Stomach smooth muscle (tissue), 2 donors: Measurements from ENCODE around the gene USP30.

Source experiments
- H3K27ac ChIP-seq: one replicate; pipeline ENCODE4 v1.7.0; 2013; ENCODE audit warnings: mild to moderate bottlenecking, low read length, inconsistent platforms
- H3K27me3 ChIP-seq, 2 donors: one replicate each; pipeline ENCODE4 v1.7.0; 2013; ENCODE audit warnings: low read length in 2 of 2; ENCODE audit not compliant: insufficient read depth in 2 of 2, control insufficient read depth in 1 of 2
- H3K36me3 ChIP-seq, 2 donors: one replicate each; pipeline ENCODE4 v1.7.0; 2013; ENCODE audit warnings: low read length in 2 of 2; ENCODE audit not compliant: control insufficient read depth in 2 of 2, insufficient read depth in 2 of 2
- H3K4me1 ChIP-seq: one replicate; pipeline ENCODE4 v1.7.0; 2013; ENCODE audit warnings: low read length; ENCODE audit not compliant: control insufficient read depth, insufficient read depth
- H3K4me3 ChIP-seq, 2 donors: one replicate each; pipeline ENCODE4 v1.7.0; 2013; ENCODE audit warnings: low read length in 2 of 2
- H3K9ac ChIP-seq, 2 donors: one replicate each; pipeline ENCODE4 v1.7.0; 2013; ENCODE audit warnings: low read length in 2 of 2, mild to moderate bottlenecking in 1 of 2
- H3K9me3 ChIP-seq, 2 donors: one replicate each; pipeline ENCODE4 v1.7.0; 2013; ENCODE audit warnings: low read length in 2 of 2; ENCODE audit not compliant: control insufficient read depth in 2 of 2
- donor health status: healthy.
- donor health status: Pancreatic carcinoma.

The USP30 gene

DNA sequence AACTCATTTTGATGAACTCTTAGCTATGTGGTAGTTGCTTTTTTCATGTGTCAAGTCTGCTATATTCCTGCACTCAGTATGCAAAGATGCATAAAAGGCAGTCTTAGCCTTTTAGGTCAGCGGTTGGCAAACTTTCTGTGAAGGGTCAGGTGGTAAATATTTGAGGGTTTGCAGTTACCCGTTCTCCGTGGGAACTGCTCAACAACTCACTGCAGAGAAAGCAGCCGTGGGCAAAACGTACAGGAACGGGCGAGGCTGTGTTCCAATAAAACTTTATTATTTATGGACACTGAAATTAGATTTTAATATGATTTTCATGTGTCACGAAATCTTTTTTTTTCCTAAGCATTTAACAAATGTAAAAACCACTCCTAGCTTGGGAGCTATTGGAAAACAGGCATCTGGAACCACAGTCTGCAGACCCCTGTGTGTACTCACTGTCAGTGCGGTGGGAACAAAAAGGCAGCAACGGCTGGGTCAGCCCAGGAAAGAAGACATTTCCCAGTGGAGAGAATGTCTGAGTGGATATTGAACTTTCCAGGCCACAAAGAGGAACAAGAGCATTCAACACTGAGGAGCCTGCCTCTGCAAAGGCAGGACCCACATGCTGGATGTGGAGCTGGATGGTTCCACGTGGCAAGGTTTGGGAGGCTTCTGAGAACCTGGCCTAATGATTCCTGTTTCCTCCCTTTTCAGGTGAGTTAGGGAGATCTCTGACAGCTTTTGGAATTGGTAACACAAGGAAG, 60.5 kb downstream of the USP30 start:
- peak overlapping the region; percentile 97 for H3K27ac ChIP-seq
- no peaks in the 10 kb centered on the region for H3K27me3 ChIP-seq
- H3K36me3 ChIP-seq, result peaks cover 7 to 12% of the 10 kb centered on the region in 2 donors
- H3K9me3 ChIP-seq, result no peaks in the 10 kb centered on the region
- H3K4me3 ChIP-seq, result peak overlapping the region in 1 of 2 donors; percentile 57
- peaks cover 64% of the 10 kb centered on the region for H3K4me1 ChIP-seq
- H3K9ac ChIP-seq, result peak overlapping the region in 1 of 2 donors; percentile 30

DNA sequence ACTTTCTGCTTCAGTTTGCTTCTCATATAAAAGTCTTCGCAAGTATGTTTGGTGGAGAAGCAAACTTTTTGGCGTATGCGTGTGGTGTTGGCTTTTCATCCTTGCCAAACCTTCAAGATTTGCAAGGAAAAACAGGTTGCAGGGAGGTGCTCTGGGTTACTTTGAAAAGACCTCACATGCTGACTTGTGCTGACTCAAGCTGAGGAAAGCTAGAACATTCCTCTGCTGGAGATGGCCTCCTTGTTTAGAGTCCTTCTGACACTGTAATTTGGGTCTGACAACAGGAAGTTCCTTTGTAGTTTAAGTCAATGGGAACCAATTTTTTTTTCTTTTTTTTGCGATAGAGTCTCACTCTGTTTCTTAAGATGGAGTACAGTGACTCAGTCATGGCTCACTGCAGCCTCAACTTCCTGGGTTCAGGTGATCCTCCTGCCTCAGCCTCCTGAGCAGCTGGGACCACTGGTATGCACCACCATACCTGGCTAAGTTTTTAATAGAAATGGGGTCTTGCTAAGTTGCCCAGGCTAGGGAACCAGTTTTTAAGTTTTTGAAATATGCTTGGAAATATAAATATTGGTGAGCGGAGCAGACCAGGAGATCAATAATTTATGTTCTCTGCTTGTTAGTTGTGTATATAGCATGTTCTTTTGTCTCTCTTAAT, 61.4 kb downstream of the USP30 start:
- peaks cover 7 to 9% of the 10 kb centered on the region in 2 donors for H3K36me3 ChIP-seq
- H3K27ac ChIP-seq, result peak overlapping the region; percentile 97
- H3K27me3 ChIP-seq, result no peaks in the 10 kb centered on the region
- H3K4me1 ChIP-seq, result peaks cover 64% of the 10 kb centered on the region
- peak overlapping the region in 1 of 2 donors; percentile 57 for H3K4me3 ChIP-seq
- H3K9ac ChIP-seq, result peak overlapping the region; percentile 5 to 36
- no peaks in the 10 kb centered on the region for H3K9me3 ChIP-seq

DNA sequence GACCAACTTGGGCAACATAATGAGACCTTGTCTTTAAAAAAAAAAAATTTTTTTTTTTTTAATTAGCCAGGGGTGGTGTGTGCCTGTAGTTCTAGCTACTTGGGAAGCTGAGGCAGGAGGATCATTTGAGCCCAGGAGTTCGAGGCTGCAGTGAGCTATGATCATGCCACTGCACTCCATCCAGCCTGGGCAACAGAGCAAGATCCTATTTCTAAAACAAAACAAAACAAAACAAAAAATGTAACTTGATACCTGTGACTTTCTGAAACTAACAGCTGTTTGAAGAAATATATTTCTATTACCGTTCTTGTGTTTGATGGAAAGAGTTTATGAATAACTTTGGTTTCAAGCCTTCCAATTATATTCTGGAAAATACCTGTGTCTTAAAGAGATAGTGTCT, 62.3 kb downstream of the USP30 start:
- H3K9ac ChIP-seq, result peak overlapping the region in 1 of 2 donors; percentile 76
- H3K9me3 ChIP-seq, result no peaks in the 10 kb centered on the region
- H3K4me3 ChIP-seq, result peak overlapping the region in 1 of 2 donors; percentile 57
- H3K27ac ChIP-seq, result peak overlapping the region; percentile 97
- H3K36me3 ChIP-seq, result peaks cover 5 to 6% of the 10 kb centered on the region in 2 donors
- H3K4me1 ChIP-seq, result peaks cover 68% of the 10 kb centered on the region
- H3K27me3 ChIP-seq, result no peaks in the 10 kb centered on the region

GRCh38 chr12:109115404-109115757, 63.0 kb downstream of the USP30 start:
- Histone ChIP-seq H3K9ac (peak overlapping the region in 1 of 2 donors; percentile 76), H3K9me3 (no peaks in the 10 kb centered on the region), H3K27me3 (no peaks in the 10 kb centered on the region), H3K4me3 (peak overlapping the region; percentile 28 to 63), H3K27ac (peak overlapping the region; percentile 97), H3K4me1 (peaks cover 61% of the 10 kb centered on the region), H3K36me3 (peaks cover 3% of the 10 kb centered on the region in 2 donors)

GRCh38 chr12:109115758-109116610, 63.6 kb downstream of the USP30 start, which contains the start of gene ACACB:
Gene ACACB, plus strand, starts transcription at chr12:109116587. Its CDS starts 22,819 bp downstream, at chr12:109139406.
- Histone ChIP-seq H3K9me3 (no peaks in the 10 kb centered on the region), H3K27ac (peak within 1 kb of the TSS; percentile 97), H3K9ac (peak within 1 kb of the TSS; percentile 53 to 76), H3K27me3 (no peaks in the 10 kb centered on the region), H3K36me3 (peaks cover 3 to 6% of the 10 kb centered on the region in 2 donors), H3K4me3 (peak within 1 kb of the TSS; percentile 28 to 63), H3K4me1 (peaks cover 56% of the 10 kb centered on the region)

DNA sequence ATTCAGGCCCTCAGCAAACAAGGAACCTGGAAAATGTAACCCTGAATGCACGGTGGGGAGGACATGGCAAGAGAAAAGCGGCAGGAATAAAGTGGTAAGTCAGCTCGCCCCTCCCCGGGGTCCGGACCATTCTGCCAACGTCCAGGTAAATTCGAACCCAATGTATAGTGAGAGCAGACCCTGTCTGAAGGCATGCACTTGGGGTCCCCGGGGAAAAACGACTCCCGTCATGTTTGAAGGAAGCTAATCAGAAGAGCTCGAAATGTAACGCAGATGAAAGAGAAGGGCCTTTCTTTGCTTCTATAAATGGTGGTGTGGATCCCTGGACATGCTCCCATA, 64.2 kb downstream of the USP30 start:
- no peaks in the 10 kb centered on the region for H3K9me3 ChIP-seq
- peaks cover 55% of the 10 kb centered on the region for H3K4me1 ChIP-seq
- peak overlapping the region; percentile 97 for H3K27ac ChIP-seq
- H3K4me3 ChIP-seq, result peak overlapping the region; percentile 28 to 63
- H3K9ac ChIP-seq, result peak overlapping the region; percentile 53 to 76
- H3K36me3 ChIP-seq, result peaks cover 5 to 6% of the 10 kb centered on the region in 2 donors
- H3K27me3 ChIP-seq, result no peaks in the 10 kb centered on the region

- peaks cover 8 to 10% of the 10 kb centered on the region in 2 donors for H3K36me3 ChIP-seq
- H3K27me3 ChIP-seq, result no peaks in the 10 kb centered on the region
- no peak overlapping the region for H3K4me3 ChIP-seq
- no peaks in the 10 kb centered on the region for H3K9me3 ChIP-seq
- H3K27ac ChIP-seq, result no peak overlapping the region
- no peak overlapping the region for H3K9ac ChIP-seq
- H3K4me1 ChIP-seq, result peaks cover 30% of the 10 kb centered on the region
Measured at GRCh38 chr12:109120095-109120494, 67.7 kb downstream of the USP30 start.

DNA sequence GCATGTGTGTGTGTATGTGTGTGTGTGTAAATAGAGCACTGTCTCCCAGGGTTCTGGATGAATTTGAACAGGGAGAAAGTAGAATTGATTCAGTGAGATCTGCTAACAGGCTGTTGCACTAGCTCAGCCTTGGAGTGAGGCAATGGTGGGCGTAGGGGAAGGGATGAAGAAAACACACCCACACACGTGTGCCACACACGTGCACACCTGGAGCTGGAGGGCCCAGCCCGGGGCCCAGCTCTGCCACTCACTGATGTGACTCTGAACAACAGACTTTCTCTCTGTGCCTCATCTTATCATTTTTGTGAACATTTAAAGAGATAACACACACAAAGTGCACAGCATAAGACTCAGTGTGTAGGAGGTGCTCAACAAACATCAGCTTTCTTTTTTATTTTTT, 68.2 kb downstream of the USP30 start:
- no peaks in the 10 kb centered on the region for H3K9me3 ChIP-seq
- H3K27me3 ChIP-seq, result no peaks in the 10 kb centered on the region
- no peak overlapping the region for H3K9ac ChIP-seq
- no peak overlapping the region for H3K4me3 ChIP-seq
- H3K4me1 ChIP-seq, result peaks cover 26% of the 10 kb centered on the region
- H3K27ac ChIP-seq, result no peak overlapping the region
- H3K36me3 ChIP-seq, result peaks cover 10 to 12% of the 10 kb centered on the region in 2 donors

- Histone ChIP-seq H3K4me3 (no peak overlapping the region), H3K9me3 (no peaks in the 10 kb centered on the region), H3K9ac (no peak overlapping the region), H3K27me3 (no peaks in the 10 kb centered on the region), H3K36me3 (peaks cover 10 to 18% of the 10 kb centered on the region in 2 donors), H3K27ac (no peak overlapping the region), H3K4me1 (peaks cover 20% of the 10 kb centered on the region)
Measured at GRCh38 chr12:109121346-109121880, 69.0 kb downstream of the USP30 start.

GRCh38 chr12:109124878-109125648, 72.7 kb downstream of the USP30 start:
- Histone ChIP-seq H3K27ac (peak overlapping the region; percentile 18), H3K27me3 (no peaks in the 10 kb centered on the region), H3K4me3 (no peak overlapping the region), H3K36me3 (peaks cover 10 to 18% of the 10 kb centered on the region in 2 donors), H3K9ac (no peak overlapping the region), H3K9me3 (no peaks in the 10 kb centered on the region), H3K4me1 (peaks cover 10% of the 10 kb centered on the region)
